GM12864 (cell line): ENCODE measurements around the gene RBMS1.

Experiments
- DNase-seq: peaks from one replicate; pipeline ENCODE4 v3.0.0-alpha.2; 2011; ENCODE audit warnings: low read depth
- H3K4me3 ChIP-seq: 2 replicates; pipeline ENCODE4 v1.5.1; 2011; ENCODE audit warnings: mild to moderate bottlenecking, low read depth, low read length, control low read depth
- CTCF ChIP-seq: IDR thresholded peaks from 2 replicates; pipeline ENCODE4 v1.5.1; 2011; ENCODE audit warnings: low read depth, mild to moderate bottlenecking, moderate library complexity, low read length, control low read depth, inconsistent platforms; ENCODE audit errors: missing control alignments

RBMS1 gene

DNA sequence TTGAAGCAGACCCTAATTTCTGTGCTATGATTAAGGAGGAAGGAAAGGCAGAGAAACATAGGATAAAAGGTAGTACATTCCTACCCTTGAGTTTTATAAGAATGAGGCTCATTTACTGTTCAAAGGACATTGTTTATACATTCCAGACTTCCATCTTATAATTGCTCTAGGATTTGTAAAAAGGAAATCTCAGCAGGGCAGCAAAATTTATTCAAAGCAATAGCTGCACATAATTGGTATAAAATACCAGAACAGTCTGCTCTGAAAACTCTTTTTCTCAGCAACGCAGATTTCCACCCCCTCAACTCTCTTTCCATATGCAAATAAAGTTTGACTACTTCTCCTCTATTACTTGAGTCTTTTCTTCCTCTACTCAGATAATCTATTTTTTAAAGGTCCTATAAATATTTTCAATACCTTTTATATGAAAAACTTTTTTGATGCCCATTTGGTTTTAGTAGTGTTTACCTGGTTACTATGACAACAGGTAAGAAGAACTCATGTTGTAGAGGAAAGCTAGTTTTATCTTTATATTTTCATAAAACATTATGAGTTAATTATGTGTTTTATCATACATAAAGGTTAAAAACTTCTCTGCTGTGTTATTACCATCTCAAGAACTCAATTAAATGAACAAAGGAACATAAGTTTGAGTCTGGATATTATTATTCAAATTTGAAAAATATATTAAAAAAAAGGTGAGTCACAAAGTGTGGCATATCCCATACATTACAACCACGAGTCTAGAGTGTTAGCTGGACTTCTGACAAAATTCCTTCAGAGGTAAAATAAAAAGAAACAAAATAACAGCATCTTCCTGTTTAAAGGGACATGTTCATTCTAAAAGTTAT is 19.9 kb downstream of the RBMS1 start:
- H3K4me3 ChIP-seq = no peak overlapping the region
- DNase-seq = no peak

GRCh38 chr2:160472839-160473251 is 20.8 kb downstream of the RBMS1 start:
- TF ChIP-seq CTCF = no peak
- DNase-seq = no peak
- H3K4me3 ChIP-seq = no peak overlapping the region

More for the DNA sequence above, 19.9 kb downstream of the RBMS1 start:
- TF ChIP-seq CTCF = no peak

DNA sequence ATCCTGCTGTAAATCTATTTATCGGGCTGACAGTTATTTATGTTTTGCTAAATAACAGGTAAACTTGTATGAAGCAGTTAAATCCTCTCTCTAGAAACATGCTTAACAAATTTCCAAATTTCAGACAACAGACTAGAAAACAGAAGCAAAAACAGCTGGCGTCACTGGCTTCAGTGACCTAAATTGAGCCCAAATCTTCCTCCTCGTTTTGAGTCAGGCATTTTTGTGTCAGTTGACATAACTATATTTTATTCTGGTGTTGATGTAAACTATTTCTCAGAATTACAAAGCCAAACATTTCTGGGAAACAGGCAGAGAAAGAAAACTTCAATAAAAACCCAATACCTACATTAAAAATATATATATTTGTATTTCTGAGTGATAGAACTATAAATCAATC is 21.7 kb downstream of the RBMS1 start:
- no peak overlapping the region for H3K4me3 ChIP-seq
- TF ChIP-seq CTCF = no peak
- DNase-seq = no peak

DNA sequence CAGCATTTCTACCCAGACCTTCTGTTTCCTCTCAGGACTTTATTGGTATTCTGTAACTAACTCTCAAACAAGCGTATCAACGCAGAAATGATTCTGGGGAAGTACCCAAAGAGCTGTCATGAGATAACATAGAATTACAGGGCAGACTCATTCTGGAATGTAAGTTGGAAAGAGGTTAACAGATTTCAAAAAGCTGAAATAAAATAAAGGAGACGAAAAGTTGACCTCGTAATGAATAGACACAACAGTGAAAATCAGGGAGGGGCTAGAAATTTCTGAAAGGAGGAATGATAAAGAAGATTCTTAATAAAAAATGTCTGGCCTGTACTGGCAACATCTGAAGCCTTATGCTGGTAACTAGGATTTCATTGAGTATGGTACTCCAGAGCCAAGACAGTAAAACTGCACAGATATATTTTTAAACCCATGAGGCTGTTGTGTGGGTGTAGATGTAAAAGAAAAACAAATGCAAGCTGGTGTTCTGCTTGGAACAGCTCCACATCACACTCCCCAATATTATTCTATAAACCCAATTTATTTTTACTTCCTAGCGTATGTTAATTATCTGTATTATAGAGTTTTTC is 23.9 kb downstream of the RBMS1 start:
- DNase-seq = no peak
- H3K4me3 ChIP-seq = no peak overlapping the region

GRCh38 chr2:160469164-160469563 is 24.4 kb downstream of the RBMS1 start:
- no peak for TF ChIP-seq CTCF
- no peak for DNase-seq
- no peak overlapping the region for H3K4me3 ChIP-seq

More for the DNA sequence above, 23.9 kb downstream of the RBMS1 start:
- TF ChIP-seq CTCF = no peak

DNA sequence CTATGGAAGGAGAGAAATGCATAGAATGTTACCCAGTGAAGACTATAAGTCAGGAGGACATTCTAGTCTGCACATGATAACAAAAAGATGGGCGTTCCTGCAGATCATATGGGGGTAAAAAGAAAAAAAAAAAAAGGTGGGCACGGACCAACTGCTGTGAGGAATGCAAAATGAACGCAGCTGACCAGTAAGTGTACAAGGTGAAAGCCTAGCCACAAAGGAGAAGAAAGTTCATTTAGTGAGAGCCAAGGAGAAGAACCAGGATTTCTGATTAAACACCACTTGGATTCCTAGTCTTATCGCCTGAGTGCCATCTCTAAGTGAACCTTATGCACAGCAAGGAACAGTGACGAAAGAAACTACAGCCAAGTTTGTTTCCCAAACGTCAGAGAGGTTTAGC is 26.5 kb downstream of the RBMS1 start:
- no peak for DNase-seq
- H3K4me3 ChIP-seq = no peak overlapping the region
- TF ChIP-seq CTCF = no peak
